ENCODE results near the gene TPM1.

TPM1 gene

DNA sequence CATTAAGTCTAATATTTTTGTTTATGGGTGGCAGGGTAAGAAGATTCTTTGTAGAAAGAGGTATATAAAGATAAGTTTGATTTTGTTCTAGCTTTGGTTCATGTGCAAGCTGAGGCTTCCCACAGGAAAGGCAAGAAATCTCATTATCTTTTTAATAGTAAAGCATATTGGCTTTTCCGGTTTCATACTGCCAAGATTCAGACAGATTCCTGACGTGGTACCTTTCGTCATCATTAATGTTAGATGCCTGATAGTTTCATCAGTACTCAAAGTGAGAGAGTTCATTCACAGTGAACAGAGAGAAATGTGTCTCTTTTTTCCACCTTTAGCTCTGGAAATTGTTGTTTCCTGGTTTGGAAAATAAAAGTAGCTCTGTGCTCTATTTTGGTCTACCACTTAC, 16.5 kb downstream of the TPM1 start:
- no peak for DNase-seq

DNA sequence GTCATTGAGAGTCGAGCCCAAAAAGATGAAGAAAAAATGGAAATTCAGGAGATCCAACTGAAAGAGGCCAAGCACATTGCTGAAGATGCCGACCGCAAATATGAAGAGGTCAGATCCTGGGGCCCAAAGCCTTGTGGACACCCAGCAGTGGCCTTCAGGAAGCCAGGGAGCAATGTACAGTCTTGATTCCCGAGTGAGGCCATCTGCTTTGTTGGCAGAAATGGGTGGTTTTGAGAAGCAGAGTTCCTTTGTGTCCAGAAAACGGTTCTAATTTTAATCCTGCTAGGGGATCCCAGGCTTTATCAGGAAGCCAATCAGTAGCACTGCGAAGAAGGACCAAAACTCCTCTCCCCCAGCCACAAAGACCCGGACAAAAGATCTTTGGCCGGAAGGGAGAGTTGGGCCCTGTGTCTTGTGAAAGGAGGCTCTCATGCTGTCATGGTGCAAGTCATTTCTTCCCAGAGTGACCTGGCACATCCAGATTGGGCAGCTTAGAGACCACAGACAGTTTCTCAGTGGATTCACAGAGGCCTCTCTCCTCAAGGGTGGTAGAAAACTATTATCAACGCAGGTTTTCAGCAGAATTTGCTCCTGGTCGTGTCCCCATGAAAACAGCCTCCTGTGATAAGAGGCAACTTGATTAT, 17.1 kb downstream of the TPM1 start:
- no peak for DNase-seq

DNA sequence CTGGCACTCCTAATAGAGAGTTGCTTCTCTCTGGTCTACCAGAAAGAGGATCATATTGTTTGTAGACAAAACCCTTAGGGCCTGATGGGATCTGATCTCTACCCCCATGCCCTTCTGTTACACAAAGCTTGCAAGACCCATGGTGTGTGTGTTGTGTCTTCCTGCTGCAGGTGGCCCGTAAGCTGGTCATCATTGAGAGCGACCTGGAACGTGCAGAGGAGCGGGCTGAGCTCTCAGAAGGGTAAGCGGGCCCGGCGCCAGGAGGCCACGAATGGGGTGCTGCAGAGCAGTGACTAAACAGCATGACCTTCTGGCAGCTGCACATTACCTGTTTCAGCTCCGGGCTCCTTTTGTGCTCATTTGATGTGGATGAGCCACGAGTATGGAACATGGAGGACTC, 18.2 kb downstream of the TPM1 start:
- no peak for DNase-seq

DNA sequence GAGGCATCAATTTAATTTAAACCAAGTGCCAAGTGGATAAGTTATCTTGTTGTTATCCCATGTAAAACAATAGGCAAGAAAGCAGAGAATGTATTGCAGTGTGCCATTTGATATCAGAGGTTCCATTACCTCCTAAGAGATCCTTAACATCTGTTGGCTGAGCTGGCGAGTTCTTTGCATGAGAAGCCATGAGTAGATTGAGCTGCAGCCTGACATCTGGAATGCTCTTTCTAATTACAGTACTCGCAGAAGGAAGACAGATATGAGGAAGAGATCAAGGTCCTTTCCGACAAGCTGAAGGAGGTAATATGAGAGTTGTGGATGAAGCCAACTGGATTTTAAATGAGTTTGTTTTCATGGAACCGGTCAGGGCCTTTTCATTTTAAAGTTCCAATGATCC, 19.4 kb downstream of the TPM1 start:
- DNase-seq = no peak

DNA sequence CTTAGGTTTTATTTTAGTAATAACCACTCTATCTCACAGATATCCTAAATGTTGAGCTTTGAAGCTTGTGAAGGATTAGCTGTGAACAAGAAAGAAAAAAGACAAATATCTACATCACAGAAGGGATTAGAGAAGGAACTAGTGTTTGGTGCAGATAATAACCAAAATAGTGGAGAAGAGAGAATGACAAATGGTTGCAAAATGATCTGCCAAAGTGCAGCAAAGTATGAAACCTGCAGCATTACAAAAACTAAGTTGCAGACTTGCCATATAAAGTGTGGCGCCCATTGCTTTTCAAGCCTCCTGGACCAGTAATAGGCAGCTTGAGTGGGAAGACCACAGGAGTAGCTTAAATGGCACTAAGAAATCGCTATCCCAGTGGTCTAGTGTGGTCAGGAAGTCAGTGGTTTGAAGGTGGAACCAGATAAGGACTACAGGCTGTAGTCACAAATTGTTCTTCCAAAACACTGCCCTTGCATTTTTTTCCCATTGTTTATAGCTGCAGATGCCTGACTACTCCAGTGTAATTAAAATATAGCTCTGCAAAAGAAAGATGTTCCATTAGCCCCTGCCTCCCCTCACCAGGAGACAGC, 20.7 kb downstream of the TPM1 start:
- no peak for DNase-seq

DNA sequence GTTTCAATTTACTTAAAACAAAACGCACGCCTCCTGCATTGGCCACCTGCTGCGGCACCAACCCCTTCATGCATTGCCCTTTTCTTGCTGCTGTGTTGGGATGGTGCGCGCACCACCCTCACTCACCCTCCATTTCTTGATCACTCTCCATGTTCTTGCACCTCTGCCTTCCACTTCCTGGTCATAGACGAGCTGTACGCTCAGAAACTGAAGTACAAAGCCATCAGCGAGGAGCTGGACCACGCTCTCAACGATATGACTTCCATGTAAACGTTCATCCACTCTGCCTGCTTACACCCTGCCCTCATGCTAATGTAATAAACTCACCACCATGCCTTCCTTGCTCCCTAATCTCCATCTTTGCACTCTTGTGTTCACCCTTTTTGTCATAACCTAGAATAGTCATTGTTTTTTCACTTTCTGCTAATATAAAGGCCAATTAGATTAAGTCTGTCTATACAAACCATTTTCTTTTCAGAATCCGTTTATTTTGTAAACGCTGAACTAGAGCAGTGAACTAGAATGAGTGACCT, 21.4 kb downstream of the TPM1 start:
- DNase-seq = no peak

DNA sequence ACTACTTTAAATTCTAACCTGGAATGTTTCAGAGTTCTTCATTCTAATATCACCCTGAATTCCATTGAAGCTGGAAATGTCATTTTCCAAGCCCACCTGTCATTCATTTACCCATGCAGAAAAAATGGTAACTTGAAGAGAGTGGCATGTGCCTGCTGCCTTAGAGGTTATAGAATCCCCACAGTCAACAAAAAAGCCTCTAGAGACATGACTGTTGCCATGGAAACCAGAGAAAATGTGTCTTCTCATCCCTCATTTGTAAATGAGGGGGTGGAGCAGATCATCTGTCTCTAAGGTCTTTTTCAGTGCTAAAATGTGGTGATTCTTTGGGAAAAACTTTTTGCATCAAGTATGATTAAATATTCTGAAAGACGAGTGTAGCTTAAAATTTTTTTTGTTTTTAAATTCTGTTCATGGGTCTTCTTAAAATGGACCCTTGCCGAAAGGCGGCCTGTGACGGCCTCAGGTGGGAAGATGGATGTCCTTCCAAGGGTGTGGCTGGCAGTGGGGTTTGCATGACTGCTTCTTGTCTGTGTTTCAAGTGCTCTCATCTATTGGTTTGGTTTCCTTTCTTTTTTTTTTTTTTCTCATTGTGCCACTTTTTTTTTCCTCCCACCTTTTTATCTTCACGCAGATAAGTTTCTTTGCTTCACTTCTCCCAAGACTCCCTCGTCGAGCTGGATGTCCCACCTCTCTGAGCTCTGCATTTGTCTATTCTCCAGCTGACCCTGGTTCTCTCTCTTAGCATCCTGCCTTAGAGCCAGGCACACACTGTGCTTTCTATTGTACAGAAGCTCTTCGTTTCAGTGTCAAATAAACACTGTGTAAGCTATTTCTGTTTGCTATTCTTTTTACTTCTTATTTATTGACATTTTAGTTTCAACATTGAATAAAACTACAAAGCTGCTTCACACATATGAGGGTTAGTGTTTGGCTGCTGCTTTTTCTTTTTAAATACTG, 23.0 kb downstream of the TPM1 start:
- DNase-seq = no peak

DNA sequence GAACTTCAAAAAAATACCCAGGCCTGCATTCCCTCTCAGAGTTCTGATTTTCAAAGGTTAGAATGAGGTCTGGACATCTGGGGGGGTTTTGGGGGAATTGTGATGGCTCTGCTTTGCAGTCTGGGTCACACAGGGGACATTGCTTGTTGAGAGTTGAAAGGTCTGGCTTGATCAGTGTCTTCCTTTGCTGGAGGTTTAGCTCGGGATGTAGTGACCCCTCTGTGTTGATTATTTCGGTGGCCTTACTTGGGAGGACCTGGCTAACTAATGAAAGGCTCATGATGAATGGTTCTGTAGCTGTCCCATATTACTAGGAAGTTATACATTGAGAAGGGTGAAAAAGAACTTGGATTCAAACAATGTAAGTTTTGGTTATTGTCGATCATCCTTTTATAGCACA, 23.7 kb downstream of the TPM1 start:
- DNase-seq = no peak

DNA sequence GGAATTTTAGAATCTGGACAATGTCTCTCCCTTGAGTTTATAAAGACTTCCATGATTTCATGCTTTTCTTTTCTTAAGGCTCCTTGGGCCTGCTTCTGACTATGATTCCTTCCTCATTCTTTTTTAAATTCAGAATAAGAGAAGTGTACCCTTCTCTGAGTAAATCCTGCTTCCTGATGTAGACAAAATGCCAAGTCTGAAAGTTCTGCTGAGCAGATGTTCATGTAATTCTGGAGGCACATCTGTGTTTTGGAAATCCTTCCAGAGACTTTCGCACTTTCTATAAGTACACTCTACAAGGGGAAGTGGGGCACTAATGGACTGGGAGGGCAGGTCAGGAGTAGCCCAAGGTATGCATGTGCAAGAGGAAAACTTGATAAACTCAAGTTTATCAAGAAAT, 24.8 kb downstream of the TPM1 start:
- no peak for DNase-seq

DNA sequence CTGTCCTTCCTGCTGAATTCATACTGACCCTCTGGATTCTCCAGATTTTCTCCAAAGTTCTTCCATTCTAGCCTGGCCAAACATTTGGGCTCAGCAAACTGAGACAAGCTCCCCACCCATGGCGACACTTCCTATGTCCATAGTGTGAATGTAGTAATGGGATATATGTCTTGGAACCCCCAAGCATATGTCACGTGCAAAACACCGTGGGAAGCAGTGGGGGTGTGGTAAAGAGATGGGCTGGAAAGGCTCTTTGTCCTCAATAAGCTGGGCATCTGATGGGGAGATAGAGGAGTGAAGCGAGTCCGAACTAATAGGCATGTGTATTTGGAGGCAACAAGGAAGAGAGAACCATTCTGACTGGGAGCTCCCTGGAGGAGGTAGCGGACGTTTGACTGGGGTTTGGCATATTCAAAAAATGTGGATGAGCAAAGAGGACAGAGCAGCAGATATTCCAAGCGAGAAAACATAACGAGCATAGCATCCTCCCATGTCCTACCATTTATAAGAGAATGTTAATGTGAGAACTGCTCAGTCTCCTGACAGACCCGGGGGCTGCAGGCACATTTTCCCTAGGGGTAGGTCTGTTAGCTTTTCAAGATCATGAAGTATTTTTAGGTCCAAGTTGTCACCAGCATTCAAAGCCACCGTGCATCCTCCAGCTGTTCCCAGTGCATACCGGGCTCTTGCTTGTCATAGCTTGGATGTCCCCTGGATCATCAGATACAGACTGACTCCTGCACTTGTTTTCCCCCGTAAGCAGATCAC, 25.6 kb downstream of the TPM1 start:
- DNase-seq = no peak

DNA sequence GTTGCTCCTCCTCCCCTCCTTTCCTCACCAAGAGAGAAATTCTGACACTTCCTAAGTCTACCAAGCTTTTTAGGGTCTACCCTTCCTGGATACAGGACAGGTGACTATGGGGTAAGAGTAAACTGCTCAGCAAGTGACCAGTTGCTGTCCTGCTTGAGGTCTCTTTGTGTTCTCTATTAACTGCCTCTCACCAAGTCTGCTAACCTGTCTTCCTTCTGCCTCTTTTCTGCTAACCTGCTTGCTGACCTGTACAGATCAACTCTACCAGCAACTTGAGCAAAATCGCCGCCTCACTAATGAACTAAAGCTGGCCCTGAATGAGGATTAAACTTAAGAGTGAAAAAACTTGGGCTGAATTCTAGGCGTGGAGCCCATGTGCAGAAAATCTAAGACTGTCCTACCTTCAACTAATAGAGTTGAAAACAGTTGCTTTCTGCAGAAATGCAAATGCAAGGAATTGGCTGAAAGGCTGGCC, 27.1 kb downstream of the TPM1 start:
- no peak for DNase-seq

DNA sequence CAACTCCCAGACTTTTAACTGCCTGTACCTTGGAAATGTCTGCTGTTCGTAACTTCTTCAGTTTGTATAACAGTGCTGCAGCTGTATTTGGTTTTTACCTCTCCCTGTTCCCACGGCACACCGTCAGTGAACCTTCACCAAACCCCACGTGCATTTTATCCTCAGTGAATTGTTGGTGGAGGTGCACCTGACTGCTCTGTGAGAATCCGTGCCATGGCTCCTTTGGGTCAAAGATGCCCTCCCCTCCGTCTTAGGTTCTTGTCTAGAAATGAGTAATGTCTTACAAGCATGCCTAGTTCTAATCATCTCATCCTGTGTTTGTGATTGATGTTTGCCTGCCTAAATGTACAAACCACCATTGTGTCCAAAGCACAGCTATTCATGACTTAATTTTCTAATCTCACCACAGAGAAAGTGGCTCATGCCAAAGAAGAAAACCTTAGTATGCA, 28.2 kb downstream of the TPM1 start:
- DNase-seq = no peak

DNA sequence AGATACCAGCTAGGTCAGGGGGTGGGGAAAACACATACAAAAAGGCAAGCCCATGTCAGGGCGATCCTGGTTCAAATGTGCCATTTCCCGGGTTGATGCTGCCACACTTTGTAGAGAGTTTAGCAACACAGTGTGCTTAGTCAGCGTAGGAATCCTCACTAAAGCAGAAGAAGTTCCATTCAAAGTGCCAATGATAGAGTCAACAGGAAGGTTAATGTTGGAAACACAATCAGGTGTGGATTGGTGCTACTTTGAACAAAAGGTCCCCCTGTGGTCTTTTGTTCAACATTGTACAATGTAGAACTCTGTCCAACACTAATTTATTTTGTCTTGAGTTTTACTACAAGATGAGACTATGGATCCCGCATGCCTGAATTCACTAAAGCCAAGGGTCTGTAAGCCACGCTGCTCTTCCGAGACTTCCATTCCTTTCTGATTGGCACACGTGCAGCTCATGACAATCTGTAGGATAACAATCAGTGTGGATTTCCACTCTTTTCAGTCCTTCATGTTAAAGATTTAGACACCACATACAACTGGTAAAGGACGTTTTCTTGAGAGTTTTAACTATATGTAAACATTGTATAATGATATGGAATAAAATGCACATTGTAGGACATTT, 28.9 kb downstream of the TPM1 start:
- DNase-seq = no peak

DNA sequence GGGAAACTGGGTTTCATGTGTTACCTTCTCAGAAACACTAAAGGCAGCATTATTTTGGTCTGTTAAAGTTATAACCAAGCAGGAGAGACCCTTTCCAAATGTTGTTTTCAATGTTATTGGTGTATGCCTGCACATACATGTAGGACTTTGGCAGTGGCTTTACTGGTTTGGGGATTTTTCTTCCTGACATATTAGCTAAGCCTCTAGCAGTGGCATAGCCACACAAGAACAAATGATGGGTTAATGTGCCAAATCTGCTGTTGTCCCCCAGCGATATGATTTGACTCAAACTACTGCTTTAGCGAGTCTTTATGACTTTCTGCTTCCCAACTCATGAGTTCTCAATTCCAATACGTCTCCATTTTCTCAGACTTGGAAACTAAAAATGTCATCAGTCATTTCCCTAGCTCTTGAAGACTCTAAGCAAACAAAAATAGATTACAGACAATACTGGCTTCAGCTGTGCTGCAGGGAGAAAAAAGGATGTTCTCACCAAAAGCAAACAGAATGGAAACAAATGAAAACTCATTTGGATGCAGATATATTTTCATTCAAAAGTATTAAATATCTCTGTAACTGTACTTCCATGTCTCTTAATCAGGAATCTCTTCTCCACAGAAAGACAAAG, 29.6 kb downstream of the TPM1 start:
- no peak for DNase-seq

DNA sequence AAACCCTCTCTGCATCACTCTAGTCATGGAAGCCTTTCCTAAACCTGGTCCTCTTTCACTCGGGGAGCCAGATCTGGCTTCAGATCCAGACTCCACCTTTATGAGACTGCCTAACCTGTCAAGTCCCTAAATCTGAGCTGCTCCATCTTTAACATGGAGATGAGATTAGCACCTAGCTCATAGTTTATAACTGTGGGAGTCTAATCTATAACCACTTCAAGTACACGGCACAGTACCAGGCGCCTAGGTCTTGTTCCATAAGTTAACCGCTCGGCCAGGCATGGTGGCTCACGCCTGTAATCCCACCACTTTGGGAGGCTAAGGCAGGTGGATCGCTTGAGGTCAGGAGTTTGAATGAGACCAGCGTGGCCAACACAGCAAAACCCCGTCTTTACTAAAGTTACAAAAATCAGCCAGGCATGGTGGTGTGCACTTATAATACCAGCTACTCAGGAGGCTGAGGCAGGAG, 30.3 kb downstream of the TPM1 start:
- no peak for DNase-seq

DNA sequence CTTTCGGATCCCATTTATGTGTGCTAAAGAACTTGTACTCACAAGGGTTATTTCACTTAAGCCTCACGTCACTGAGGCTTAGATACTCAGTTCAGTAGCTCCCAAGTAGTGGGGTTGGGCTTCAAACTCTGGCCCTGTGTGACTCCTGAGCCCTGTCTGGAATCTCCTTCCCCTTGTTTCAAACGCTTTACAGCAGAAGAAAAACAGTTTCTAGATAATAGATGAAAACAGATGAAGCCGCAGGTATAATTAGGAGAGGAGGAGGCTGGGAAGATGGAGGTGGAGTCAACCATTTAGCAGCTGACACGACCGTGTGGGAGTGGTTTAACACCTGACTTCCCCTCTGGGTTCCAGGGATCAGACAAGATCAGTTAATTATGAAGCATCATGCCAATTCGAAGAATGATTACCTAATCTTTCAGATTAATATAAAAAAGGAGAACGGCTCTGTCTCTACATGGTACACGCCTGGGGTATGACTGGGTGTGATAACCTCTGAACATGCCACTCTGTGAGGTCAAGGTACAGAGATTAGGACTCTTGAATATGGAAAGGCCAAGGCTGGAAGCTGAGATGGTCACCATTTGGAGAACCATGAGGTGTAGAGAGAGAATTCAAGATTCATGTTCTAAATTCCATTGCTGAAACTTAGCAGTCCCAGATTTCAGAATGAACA, 31.1 kb downstream of the TPM1 start:
- DNase-seq = no peak

DNA sequence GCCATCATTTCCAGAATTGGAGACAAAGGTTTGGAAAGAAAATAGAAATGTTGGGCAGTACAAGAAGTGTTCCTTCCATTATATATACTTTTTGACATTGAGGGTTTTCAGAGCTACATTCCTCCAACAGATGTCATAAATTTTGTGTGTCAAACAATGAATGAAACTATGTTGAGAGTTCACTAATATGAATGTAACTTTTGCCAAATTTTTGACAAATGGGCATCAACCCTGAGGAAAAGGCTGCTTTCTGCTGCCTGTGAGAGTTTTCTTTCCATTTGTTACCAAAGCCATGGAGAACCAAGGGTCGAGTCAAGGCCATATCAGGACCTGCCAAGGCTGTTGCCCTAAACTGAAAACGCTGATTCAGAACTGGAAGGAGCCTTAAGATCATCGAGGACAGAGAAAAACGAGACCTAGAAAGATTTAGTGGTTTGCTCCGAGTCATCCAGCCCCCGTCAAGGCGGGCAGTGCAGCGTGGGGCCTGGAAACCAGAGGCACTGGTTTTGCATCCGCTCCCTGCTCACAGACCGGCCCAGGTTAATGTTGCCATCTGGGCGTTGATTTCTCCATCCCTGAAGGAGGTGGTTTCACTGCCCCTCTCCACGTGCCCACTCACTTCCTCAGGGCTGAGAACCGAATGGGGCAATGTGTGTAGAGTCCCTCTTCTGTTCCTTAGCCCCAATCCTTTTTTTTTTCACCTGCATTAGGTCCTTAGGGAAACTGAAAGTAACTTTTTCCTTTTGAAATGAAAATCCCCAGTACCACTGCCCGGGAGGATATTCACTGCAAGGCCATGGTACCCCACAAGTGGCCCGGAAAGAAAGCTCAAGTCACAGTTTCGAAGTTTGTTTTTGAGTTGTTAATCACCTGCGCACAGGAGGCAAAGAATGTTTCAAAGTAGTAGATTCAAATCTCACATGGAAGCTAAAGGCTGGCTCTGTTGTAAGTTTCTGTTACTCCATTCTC, 32.8 kb downstream of the TPM1 start:
- no peak for DNase-seq

DNA sequence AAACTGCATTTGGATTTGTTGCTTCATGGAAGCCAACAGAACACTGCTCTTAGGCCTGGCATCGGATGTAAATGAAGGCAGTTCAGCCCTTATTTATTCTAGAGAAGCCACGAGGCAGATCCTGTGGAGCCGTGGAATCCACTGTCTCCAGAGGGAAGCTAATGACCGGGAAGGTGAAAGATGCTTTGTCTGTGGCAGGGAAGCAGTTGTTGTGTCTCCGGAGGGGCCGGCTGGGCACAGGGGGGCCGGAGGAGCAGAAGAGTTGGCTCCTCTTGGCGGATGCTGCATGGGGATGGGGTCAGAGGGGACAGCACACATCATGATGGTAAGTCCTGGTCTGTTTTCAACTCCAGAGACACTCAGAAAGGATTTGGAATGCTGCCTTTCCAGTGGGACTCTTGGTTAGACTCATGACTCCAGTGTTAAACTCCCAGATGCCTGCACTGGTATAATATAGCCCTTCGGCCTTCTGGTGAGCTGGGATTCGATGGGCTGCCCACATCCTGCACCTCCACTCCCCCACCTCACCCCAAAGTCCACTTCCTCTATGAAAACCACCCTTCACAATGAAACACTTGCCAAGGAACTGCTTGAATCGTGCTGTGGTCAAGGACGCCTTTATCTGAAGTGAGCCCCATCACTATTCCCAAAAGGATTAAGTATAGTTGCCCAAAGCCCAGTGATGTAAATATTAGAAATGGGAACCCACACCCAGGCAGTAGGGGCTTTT, 33.6 kb downstream of the TPM1 start:
- DNase-seq = no peak

DNA sequence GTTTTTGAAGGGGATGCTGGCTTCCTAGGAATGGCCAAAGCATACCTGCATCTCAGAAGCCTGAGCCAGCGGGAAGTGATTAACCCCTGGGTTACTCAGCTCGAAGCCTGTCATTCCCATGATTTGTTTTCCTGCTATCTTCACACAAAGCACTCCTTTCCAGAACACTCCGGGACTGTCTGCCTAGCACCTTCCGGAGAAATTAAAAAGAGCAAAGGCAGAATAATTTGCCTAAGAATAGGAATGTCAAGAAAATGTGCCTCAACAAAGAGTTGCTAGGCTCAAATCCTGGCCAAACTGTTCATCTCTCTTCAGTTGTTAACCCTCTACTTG, 34.1 kb downstream of the TPM1 start:
- no peak for DNase-seq

All from CD4-positive, alpha-beta T cell treated with Interleukin-17A for 4 hours (primary cell).